HTERT RPE-1 (cell line): ENCODE results near the gene HNRNPA2B1.
"Not testable (repeated sequence)": the region's sequence is repeated elsewhere in the genome, so short reads cannot be mapped to it uniquely, and the experiment has no call there.

Experiments
- in situ Hi-C: fragments of 300-500 bp; cut with MboI; formaldehyde crosslinking; loops from 4 replicates; pipeline ENCODE4 v1.14.3; 2020; ENCODE audit warnings: low sequenced_read_pairs

The HNRNPA2B1 gene

DNA sequence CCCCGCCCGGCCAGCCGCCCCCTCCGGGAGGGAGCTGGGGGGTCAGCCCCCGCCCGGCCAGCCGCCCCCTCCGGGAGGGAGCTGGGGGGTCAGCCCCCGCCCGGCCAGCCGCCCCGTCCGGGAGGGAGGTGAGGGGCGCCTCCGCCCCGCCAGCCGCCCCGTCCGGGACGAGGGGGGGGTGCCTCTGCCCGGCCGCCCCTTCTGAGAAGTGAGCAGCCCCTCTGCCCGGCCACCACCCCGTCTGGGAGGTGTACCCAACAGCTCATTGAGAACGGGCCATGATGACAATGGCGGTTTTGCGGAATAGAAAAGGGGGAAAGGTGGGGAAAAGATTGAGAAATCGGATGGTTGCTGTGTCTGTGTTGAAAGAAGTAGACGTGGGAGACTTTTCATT, 52.2 kb downstream of the HNRNPA2B1 start:
- in situ Hi-C loops: not testable (repeated sequence)

DNA sequence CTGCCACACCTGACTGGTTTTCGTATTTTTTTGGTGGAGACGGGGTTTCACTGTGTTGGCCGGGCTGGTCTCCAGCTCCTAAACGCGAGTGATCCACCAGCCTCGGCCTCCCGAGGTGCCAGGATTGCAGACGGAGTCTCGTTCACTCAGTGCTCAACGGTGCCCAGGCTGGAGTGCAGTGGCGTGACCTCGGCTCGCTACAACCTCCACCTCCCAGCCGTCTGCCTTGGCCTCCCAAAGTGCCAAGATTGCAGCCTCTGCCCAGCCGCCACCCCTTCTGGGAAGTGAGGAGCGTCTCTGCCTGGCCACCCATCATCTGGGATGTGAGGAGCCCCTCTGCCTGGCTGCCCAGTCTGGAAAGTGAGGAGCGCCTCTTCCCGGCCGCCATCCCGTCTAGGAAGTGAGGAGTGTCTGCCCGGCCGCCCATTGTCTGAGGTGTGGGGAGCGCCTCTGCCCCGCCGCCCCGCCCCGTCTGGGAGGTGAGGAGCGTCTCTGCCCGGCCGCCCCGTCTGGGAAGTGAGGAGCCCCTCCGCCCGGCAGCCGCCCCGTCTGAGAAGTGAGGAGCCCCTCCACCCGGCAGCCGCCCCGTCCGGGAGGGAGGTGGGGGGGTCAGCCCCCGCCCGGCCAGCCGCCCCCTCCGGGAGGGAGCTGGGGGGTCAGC, 52.8 kb downstream of the HNRNPA2B1 start:
- in situ Hi-C loops: not testable (repeated sequence)

DNA sequence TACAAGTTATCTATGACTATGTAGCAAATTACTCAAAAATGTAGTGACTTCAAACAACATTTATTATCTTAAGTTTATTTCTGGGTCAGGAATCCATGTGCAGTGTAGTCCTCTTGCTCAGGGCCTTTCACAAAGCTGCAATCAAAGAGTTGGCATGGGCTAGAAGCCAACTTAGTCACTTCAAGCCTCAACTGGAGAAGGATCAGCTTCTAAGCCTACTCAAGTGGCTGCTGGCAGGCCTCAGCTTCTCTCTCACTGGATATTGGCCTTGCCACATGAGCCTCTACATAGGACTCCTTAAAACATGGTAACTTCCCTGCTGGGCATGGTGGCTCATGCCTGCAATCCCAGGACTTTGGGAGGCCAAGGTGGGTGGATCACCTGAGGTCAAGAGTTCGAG, 53.5 kb downstream of the HNRNPA2B1 start:
- in situ Hi-C loops: no loop called here

DNA sequence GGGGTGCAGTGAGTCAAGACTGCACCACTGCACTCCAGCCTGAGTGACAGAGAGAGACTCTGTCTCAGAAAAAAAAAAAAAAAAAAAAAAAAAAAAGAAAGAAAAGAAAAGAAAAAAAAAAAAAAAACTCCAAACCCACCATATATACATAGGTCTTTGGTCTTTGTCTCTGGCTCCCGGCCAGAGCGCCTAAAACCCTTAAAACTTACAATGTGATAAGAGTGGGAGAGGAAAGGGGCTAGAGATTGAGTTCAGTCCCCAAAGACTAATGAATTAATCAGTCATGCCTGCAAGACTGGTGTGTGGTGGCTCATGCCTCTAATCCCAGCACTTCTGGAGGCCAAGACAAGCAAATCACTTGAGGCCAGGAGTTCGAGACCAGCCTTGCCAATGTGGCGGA, 55.3 kb downstream of the HNRNPA2B1 start:
- in situ Hi-C loops: no loop called here

DNA sequence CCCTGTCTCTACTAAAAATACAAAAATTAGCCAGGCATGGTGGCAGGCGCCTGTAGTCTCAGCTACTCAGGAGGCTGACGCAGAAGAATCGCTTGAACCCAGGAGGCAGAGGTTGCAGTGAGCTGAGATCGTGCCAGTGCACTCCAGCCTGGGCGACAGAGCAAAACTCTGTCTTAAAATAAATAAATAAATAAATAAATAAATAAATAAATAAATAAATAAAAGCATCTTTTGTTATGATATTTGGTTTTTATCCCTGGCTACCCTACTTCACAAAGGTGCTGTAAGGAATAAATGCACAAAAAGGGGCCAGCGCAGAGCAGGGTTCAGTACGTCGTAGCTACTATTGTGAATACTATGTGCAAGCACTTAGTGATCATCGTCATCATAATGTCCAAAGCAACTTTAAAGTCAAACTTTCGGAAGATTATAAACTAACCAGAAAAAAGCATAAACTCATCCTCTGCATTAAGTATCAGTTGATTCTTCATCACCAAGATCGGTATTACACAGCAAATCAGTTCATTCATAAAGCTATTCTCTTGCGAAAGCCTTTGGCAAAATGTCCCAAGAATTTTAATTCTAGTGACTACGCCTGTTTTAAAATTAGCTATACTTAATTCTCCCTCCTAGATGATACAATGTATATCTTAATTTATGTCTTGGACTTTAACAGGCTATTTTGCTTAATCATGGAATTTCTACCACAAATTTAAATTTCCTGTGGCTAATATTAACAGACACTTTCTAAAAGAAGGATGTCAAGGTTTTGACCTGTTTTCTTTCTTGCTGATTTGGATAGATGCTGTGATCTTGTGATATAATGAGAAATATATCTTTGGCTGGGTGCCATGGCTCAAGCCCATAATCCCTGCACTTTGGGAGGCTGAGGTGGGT, 56.1 kb downstream of the HNRNPA2B1 start:
- in situ Hi-C loops: no loop called here

DNA sequence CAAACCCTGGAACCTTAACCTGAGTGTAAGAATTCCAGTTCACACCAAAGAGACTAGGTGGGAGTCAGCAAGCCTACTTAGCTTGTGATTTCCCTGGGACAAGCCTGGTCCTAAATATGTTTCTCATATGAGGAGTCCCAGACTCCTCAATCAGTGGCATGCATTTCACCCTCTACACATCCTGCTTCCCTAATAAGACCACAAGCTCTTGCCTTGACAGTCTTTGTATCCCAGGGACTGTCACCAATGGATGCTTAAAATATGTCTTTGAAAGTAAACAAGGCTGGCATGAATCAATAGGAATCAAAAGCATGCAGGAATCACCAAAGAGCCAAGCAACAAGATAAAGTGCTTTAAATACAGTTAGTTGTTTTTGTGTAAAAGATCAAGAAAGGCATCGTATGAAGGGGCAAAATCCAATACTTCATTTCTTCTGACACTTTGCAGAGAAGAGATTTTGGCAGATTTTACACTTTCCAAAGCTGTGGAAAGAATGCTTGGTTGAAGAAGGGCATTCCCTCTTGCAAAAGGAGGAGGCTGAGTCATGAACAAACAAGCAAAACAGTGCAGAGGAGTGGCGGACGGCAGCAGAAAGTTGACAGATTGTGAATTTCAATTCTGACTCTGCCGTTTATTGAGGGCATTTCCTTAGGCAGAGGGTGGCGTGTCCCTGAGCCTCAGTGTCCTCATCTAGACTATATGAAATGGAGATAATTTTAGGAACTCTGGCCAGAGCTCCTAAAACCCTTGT, 57.1 kb downstream of the HNRNPA2B1 start:
- in situ Hi-C loops: no loop called here

DNA sequence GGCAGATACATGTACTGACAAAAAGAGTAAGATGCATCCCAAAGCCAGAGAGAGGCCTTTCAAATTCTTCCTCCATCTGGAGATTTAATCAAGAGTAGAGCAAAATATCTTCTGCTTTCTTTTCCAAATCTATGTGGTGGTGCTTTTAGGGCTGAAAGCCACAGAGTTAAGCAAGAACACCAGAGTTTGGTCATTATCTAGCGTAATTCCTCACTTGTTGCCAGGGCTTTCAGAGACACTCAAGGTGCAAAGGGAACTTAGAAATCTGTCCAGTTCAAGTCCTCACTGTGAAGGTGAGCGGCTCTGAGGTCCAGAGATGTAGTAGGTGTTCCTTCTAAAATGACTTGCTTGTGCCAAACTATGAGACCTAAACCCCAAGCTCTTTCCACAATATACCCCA, 59.5 kb downstream of the HNRNPA2B1 start:
- in situ Hi-C loops: no loop called here

DNA sequence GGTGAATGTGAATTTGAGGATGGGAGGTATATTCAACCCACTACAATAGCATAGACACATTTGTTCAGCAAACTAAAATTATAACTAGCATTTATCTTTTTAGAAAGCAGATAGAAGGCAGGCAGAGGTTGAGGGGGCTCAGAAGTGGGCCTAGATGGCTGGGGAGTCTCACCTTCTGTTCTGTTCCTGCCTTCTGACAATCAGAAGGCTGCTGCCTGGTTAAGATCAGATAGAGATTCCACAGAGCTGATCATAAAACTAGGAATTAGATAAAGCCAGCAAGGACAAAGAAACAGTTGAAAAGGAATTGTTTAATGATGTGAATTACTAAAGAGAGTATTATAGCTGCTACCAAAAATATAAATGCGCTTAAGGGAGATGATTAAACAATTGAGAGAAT, 60.2 kb downstream of the HNRNPA2B1 start:
- in situ Hi-C loops: no loop called here
